HG02678 (cell line): ENCODE data around the gene NSMCE3.
"Not testable (repeated sequence)": the region's sequence is repeated elsewhere in the genome, so short reads cannot be mapped to it uniquely, and the experiment has no call there.

Experiments
- ATAC-seq: cut with Tn5 transposase; IDR thresholded peaks from one replicate; pipeline ENCODE4 v1.9.1; 2021; ENCODE audit warnings: mild to moderate bottlenecking, moderate library complexity; ENCODE audit not compliant: unreplicated experiment

Gene NSMCE3

DNA sequence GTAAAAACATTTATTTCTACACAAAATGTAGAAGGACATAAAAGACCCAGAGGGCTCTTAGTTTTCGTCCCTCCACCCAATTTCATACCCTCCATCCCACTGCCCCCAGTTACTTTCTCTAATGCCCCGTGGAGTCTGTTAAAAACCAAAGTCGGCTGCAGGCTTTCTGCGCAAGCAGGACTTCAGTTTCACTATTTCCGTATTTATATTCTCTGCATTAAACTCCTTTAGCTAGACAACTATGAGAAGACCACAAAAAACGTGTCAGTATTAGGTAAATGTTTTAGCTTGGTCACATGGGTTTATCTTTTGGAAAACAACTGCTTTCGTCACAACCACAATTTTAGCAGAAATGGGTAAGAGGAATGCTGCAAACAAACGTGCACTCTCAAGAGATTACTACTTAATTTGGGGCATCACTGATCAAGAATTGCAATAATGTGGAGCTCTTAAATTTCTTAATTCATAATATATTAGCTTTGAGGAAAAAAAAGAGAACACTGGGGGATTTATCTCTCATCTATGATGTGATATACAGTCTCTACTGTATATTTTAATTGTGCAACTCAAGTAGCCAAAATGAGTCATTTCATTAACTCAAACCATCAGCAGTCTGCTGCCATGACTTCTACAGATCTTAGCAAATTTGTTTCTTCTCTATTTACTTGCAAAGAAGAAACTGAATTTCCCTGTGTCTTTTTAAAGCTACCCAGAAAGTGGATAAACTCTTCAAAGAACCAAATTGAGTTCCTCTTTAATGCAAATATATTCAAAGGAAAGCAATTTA lies 740 bp upstream of the NSMCE3 start:
- peak; percentile 22 for ATAC-seq

DNA sequence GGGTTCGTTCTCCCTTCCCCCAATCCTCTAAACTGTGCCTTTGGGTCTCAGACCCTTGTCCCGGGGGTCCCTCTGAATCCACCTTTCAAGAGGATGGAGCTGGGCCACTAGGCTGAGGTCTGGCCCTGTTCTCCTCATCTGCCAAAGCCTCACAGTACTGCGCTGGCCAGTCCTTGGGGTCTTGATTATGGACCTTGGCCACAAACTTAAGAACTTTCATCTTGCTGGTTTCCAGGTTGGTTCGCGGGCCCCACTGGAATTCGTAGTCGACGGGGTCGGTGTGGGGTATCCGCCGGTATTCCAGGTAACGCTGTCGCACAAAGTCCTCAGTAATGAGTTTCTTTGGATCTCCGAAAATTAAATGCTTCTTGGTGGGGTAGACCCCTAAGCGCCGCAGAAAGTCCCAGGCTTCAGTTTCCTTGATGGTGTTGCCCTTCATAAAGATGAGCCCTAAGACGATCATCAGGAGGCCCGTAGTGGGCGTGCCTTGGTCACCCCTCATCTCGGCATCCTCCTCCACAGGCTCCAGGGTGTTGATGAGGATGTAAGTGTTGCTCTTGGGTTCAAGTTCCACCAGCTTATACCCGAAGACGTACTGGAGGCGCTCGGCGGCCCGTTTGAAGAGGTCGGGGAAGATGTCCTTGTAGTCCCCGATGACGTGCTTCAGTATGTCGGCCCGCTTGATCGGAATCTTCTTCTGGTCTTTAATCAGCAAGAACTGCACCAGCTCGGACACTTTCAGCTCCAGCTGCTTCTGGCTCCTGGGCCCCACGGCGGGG lies 727 bp downstream of the NSMCE3 start:
- peak; percentile 20 for ATAC-seq

GRCh38 chr15:29266052-29266582 lies 3.5 kb downstream of the NSMCE3 start:
- no peak for ATAC-seq

- no peak for ATAC-seq
Measured at GRCh38 chr15:29263289-29263688, 6.3 kb downstream of the NSMCE3 start.

GRCh38 chr15:29262738-29263137 lies 6.9 kb downstream of the NSMCE3 start:
- no peak for ATAC-seq

- no peak for ATAC-seq
Measured at GRCh38 chr15:29260896-29261295, 8.7 kb downstream of the NSMCE3 start.

GRCh38 chr15:29259233-29259632 lies 10.4 kb downstream of the NSMCE3 start:
- no peak for ATAC-seq

DNA sequence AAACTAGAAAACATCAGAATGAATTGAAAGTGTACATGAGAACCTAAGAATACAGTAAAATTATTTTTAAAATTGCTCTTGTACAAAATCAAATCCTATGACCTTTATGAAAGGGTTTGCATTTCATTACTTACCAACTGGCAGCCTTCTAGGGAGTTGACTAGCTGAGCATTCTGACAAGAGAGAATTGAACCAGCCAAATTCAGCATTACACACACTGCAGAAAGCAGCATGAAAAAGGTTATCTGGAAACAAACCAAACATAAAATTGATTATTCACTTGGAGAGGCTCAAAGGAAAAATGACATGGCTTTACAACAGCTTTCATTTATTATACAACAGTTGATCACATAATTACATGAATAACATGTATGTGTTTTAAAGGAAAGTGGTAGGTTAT lies 17.4 kb downstream of the NSMCE3 start:
- ATAC-seq = no peak

DNA sequence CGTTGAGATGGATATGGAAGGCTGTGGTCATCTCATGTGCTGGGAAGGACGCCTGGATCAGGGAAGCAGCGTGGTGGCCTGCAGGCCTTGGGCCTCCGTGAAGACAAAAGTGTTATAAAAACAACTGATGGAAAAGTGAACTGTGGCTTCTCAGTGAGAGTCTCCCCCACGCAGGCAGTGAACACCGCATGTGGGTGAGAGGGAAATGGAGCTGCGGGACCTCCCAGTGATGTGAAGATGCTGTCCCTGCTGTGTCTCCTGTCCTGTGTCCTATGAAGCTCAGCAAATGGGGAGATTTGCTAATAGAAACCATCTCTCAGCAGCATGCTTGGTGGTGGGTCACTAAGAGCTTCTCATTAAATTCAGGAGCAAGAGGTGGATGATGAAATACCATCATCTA lies 25.1 kb downstream of the NSMCE3 start:
- no peak for ATAC-seq

GRCh38 chr15:29244123-29244522 lies 25.5 kb downstream of the NSMCE3 start:
- no peak for ATAC-seq

DNA sequence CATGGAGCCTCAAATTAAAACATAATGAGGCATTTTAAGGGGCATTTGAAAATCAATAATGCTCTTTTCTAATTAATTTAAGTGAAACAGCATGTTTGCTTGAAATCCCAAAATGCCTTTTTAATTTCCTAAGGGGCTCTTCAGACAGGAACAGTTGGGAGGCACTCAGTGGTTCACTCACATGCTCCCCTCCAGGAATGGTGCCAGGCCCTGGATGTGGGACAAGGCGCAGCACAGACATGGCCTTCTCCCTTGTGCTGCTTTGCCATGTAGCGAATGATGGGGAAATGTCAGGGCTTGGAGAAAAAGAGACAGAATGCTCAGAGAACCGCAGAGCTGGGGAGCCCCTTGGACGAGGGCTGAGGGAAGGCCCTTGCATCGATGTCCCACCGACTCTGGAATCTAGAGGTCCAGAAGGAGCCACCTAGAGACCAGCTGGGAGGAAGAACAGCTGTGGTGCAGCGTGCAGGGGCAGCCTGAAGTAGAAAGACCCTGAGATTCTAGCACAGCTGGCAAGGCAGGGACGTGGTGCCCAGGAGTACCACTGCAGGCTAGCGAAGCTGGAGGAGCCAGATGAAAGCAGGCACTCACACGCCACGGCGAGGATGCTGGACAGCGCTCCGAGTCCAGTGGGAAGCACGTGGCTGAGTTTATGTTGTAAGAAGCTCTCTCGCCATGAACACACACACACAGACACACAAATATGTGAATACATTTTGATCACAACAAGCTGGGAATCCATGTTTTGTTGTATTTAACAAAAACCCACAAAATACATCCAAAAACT lies 27.0 kb downstream of the NSMCE3 start:
- no peak for ATAC-seq

GRCh38 chr15:29241207-29241606 lies 28.4 kb downstream of the NSMCE3 start:
- ATAC-seq = no peak

DNA sequence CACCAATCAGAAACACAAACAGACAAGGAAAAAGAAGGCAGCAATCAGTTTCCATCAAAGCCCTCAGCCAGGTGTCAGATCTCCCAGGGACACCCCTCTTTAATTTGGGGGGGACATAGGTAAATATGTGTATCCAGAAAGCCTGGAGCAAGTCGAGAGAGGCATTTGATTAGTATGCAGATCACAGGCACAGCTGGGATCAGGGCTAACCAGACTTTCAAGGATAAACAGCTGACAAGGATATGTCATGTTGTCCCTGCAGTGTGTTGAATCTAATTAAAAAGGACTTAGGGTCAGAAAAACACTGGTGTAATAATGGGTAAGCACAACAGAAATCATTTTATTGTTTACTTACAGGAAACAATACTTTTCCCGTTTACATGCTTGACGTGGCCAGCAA lies 30.2 kb downstream of the NSMCE3 start:
- ATAC-seq = no peak

- ATAC-seq = no peak
Measured at GRCh38 chr15:29233566-29233965, 36.1 kb downstream of the NSMCE3 start.

DNA sequence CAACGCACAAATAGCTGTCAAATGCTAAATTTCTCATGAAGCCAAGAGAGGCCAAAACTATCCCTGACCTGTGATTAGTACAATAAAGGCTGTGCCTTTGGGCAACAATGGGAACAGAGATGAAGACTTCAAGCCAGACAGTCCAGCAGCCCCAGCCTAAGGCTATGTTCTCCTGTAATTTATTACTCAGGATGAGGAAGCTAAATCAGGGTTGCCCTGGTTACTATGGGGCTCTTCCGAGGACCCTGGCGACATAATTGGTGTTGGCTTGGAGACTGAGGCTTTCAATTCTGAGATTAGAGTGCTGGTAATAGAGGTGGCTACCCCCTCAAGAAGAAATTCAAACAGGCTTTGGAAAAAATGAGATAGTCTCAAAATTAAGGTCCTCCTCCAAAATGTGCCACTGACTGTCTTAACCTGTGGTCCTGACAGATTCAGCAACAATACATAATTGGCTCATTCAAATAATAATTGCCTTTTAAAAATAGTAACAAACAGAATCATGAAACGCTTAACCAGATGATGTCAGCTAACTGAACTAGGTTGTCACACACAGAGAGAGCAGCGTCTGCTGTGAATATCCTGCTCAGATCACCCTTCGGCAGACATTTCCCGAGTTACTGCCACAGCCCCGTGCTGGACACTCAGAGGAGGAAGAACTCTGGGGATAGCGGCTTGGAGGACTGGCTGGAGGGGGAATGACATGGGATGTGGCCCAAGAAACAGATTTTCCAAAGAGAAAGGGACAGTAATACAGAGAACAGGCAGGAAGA lies 43.0 kb downstream of the NSMCE3 start:
- no peak for ATAC-seq

- no peak for ATAC-seq
Measured at GRCh38 chr15:29225534-29226234, 43.9 kb downstream of the NSMCE3 start.

- ATAC-seq = not testable (repeated sequence)
Measured at GRCh38 chr15:29224987-29225363, 44.6 kb downstream of the NSMCE3 start.

GRCh38 chr15:29224235-29224986 lies 45.2 kb downstream of the NSMCE3 start:
- not testable (repeated sequence) for ATAC-seq

DNA sequence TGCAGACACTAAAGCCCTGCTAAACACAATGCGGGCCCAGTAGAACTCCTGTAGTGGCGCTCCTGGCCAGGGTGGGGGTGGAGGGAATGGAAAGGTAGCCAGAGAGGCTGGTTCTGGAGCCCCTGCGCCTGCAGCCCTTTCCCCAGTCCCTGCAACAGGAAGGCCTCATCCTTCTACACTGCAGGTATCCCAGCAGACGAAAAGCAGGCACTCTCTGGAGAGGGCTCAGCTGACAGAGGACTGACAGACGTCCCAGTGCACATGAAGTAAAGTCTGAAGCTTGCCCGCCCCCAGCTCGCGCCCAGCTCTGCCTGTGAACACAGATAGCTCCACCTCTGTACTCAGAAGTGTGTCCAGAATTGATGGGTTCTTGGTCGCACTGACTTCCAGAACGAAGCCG lies 46.0 kb downstream of the NSMCE3 start:
- ATAC-seq = no peak
